ENCODE results near the gene ARHGDIB.
A peak's percentile ranks its signal among the peaks of the same experiment; 100 is the strongest.

Gene ARHGDIB

GRCh38 chr12:14961466-14962152, at the start of gene ARHGDIB:
TSS of gene ARHGDIB (minus strand) at chr12:14961601. CDS start at chr12:14950712, 10,889 bp downstream.
- DNase-seq (ENCODE audit: low spot score) = no peak

DNA sequence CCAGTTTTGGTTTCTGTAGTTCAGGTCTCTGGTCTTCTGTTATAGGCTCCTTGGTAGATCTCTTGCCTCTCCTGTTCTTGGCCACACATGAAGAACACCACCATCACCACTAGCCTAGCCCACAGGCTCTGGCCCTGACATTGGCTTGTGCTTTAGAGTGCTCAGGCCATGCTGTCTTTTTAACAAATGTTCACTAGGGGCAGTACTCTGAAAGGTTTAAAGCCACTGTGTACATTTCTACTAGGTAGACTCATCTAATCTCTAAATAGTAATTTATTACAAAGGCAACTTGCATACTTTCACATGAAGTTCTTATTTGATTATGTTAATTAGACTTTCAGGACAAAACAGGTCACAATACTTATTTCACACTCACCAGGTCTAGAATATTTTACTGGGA, 49.8 kb upstream of the ARHGDIB start:
- peak; percentile 6 for DNase-seq (ENCODE audit: low spot score)

GRCh38 chr12:15007551-15007950, 46.1 kb upstream of the ARHGDIB start:
- no peak for DNase-seq (ENCODE audit: low spot score)

DNA sequence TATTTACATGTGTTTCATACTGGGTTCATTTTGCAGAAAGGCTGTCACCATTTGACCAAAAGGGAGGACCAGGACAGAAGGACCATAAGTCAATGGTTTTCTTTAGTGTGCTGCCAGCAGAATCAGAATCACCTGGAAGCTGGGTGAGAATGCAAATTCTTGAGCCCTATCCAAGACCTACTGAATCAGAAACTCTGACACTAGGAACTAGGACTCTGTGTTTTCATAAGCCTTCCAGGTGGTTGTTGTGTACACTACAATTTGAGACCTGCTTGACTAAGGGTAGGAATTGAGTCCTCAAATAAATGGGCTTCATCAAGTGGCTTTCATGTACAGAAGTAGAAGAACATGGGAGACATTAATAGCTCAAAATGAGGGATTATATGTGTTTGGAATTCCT, 43.7 kb upstream of the ARHGDIB start:
- DNase-seq (ENCODE audit: low spot score) = no peak

DNA sequence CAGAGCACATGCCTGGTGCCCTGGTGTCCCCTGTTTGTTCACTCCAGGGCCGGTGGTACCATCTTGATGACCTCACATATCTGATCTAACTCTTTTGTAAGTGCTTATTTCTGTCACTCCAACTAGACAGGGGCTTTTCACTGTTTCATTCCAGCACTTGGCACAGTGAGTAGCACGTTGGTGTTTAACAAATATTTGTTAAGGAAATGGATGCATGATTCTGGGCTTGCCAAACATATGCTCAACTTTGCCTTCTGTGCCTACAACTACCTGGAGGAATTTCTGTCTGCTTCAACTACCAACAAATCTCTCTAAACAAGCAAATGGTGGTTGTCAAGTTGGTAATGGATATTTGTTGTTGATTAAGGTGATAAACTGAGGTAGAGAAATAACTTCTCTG, 43.0 kb upstream of the ARHGDIB start:
- DNase-seq (ENCODE audit: low spot score) = no peak

- DNase-seq (ENCODE audit: low spot score) = no peak
Measured at GRCh38 chr12:15001733-15002382, 40.5 kb upstream of the ARHGDIB start.

GRCh38 chr12:15000575-15000974, 39.2 kb upstream of the ARHGDIB start:
- DNase-seq (ENCODE audit: low spot score) = no peak

- no peak for DNase-seq (ENCODE audit: low spot score)
Measured at GRCh38 chr12:14999695-15000365, 38.4 kb upstream of the ARHGDIB start.

GRCh38 chr12:14999021-14999694, 37.8 kb upstream of the ARHGDIB start:
- no peak for DNase-seq (ENCODE audit: low spot score)

GRCh38 chr12:14997998-14998397, 36.6 kb upstream of the ARHGDIB start:
- no peak for DNase-seq (ENCODE audit: low spot score)

DNA sequence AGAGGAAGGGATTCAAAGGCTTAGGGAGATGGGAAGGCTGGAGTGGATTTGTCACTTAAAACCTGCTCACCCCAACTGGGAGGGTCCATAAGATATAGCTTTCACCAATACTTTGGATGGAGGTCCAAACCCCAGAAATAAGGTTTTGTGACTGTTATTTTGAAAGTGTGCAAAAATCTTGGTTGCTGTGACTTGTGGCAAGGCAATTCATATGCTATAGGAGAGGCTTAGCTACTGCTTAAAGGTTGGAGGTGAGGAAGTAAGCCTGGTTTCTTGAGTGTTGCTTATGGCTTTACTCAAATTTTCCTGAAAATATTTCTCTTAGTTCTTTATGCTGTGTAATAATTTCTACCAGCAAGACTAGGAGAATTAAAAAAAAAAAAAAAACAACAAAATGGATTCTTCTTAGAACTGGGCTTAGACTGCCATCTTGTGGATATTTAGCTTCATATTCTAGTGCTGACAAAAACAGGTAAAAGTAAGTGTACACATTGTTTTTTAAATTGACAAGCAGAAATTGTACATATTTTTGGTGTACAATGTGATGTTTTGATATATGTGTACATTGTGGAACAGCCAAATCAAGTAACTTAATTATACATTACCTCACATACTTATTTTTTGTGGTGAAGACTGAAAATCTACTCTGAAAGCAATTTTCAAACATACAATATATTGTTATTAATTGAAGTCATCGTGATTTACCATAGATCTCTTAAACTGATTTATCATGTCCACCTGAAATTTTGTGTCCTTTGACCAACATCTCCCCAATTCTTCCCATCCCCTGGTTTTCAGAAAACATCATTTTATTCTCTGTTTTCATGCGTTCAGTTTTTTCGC, 34.4 kb upstream of the ARHGDIB start:
- DNase-seq (ENCODE audit: low spot score) = no peak

DNA sequence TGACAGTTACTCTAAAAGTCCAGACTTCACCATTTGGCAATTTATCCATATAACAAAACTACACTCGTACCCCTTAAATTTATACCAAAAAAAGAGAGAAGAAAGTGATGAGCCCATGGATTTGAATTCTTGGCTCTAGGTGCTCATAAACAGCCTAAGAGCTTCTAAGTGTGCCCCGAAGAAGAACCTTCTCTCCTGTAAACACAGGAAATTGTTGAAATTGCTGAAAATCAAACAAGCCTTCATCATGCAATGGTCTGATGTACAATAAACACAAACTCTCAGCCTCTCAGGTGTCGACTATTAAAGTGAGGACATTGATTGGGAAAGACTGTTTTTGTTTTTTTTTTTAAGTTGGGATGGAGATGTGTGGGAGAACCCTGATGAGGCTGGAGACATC, 33.2 kb upstream of the ARHGDIB start:
- no peak for DNase-seq (ENCODE audit: low spot score)

- DNase-seq (ENCODE audit: low spot score) = no peak
Measured at GRCh38 chr12:14993537-14994266, 32.3 kb upstream of the ARHGDIB start.

DNA sequence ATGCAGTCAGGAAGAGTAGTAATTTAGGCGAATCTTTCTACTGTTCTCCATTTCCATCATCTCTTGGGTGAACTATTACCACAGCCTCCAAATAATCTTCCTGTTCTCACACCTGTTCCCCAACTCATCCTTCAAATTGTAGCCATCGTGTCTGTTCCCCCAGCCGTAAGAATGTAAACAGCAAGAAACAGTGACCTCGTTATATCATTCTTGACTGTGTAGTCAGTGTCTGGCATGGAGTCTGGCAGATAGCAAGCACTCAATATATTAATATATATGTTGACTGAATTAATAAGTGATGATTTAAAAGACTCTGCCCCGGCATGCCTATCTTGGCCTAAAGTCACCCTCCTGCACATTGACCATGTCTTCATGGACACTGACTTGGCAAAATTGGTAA, 31.7 kb upstream of the ARHGDIB start:
- DNase-seq (ENCODE audit: low spot score) = no peak

GRCh38 chr12:14992673-14993072, 31.3 kb upstream of the ARHGDIB start:
- DNase-seq (ENCODE audit: low spot score) = no peak

- no peak for DNase-seq (ENCODE audit: low spot score)
Measured at GRCh38 chr12:14991069-14991468, 29.7 kb upstream of the ARHGDIB start.

DNA sequence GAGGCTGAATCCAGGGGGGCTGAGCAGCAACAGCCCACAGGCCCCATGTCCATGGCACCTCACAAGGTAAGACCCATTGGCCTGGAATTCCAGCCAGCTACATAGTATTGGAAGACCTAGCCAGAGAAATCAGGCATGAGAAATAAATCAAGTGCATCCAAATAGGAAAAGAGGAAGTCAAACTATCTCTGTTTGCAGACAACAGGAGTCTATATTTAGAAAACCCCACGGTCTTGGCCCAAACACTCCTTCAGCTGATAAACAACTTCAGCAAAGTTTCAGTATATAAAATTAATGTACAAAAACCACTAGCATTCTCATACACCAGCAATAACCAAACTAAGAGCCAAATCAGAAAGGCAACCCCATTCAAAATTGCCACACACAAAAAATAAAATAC, 28.4 kb upstream of the ARHGDIB start:
- no peak for DNase-seq (ENCODE audit: low spot score)

DNA sequence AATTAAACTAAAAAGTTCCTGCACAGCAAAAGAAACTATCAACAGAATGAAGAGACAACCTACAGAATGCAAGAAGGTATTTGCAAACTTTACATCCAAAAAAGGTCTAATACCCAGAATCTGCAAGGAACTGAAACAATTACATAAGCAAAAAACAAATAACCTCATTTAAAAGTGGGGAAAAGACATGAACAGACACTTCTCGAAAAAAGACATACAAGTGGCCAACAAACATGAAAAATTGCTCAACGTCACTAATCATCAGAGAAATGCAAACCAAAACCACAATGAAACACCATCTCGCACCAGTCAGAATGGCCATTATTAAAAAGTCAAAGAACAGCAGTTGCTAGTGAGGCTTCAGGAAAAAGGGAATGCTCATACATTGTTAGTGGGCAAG, 26.6 kb upstream of the ARHGDIB start:
- DNase-seq (ENCODE audit: low spot score) = no peak

- no peak for DNase-seq (ENCODE audit: low spot score)
Measured at GRCh38 chr12:14986449-14986848, 25.0 kb upstream of the ARHGDIB start.

DNA sequence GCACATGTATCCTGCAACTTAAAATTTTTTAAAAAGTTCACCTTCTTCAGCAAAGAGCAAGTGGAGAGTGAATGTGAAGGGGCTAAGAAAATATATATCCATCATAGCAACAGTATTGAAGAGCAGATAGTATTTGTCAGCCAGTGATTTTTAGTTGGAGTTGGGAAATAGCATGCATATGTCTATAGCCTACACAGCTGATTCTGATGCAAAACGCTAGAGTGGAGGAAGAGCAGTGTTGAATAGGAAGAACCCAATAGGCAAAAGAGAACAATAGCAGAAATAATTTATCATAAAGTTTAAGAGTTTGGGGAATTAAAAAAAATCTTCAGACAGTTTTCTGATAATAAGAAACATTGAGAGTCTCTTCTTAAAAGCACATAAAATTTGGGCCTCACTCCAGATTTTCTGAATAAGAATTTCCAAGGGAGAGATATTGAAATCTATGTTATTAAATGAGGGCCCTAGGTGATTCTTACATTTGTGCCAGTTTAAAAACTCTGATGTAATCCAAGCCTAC, 23.4 kb upstream of the ARHGDIB start:
- DNase-seq (ENCODE audit: low spot score) = no peak

GRCh38 chr12:14984036-14984435, 22.6 kb upstream of the ARHGDIB start:
- no peak for DNase-seq (ENCODE audit: low spot score)

All from HuH-7 (cell line).